Upper lobe of right lung (tissue), 1 donor: ENCODE results near the gene SNX33. TPM values are rescaled to one million over a fixed set of nuclear protein-coding genes. Genes with fewer than 3 reads are reported as not detected.

Source experiments
- ATAC-seq: fragments of 200-7000 bp; cut with Tn5 transposase; one replicate; pipeline ENCODE4 v1.9.1; 2020; ENCODE audit warnings: mild to moderate bottlenecking, moderate library complexity
- DNase-seq: peaks from one replicate; pipeline ENCODE4 v3.0.0-alpha.2; 2020
- H3K27ac ChIP-seq: fragments of 200-600 bp; one replicate; pipeline ENCODE4 v1.8.0; 2022
- H3K27me3 ChIP-seq: fragments of 200-600 bp; one replicate; pipeline ENCODE4 v1.8.0; 2022; ENCODE audit warnings: mild to moderate bottlenecking
- H3K36me3 ChIP-seq: fragments of 200-600 bp; one replicate; pipeline ENCODE4 v1.8.0; 2022
- H3K4me1 ChIP-seq: fragments of 200-600 bp; one replicate; pipeline ENCODE4 v1.8.0; 2022
- H3K4me3 ChIP-seq: fragments of 200-600 bp; one replicate; pipeline ENCODE4 v1.8.0; 2022; ENCODE audit warnings: mild to moderate bottlenecking
- H3K9me3 ChIP-seq: fragments of 200-600 bp; one replicate; pipeline ENCODE4 v1.8.0; 2022
- CTCF ChIP-seq: fragments of 200-600 bp; IDR thresholded peaks from one replicate; pipeline ENCODE4 v1.8.0; 2022; ENCODE audit warnings: antibody characterized with exemption
- intact Hi-C: fragments of 100-400 bp; cut with DNase I; formaldehyde crosslinking; loops from one replicate; pipeline ENCODE4 v1.11.0; 2022
- total RNA-seq: library from RNA; stranded (reverse); fragmentation: NEBNext Ultra II Directional; extraction: Animal tissue kit (Norgen Biotek cat#: 25700); gene quantifications from one replicate; pipeline ENCODE4 v1.2.1, GENCODE V29; 2021
- donor health status: DM: no; HTN: yes; CAD: no; lungs with severe emphysema.

The SNX33 gene
- total RNA-seq, 1 donor from 2014 or later: 31.0 TPM

- H3K27me3 ChIP-seq: no peaks in the 10 kb centered on the region
- no peak overlapping the region for H3K4me3 ChIP-seq
- peaks cover 35% of the 10 kb centered on the region for H3K36me3 ChIP-seq
- no peak for ATAC-seq
- H3K27ac ChIP-seq: no peak overlapping the region
- intact Hi-C loops: no loop called here
- H3K4me1 ChIP-seq: peaks cover 52% of the 10 kb centered on the region
- peak; percentile 52 for DNase-seq
- no peaks in the 10 kb centered on the region for H3K9me3 ChIP-seq
- no peak for TF ChIP-seq CTCF
Observed at GRCh38 chr15:75656813-75657212, 9.1 kb downstream of the SNX33 start.

- H3K27me3 ChIP-seq: no peaks in the 10 kb centered on the region
- H3K27ac ChIP-seq: peak overlapping the region; percentile 89
- peaks cover 35% of the 10 kb centered on the region for H3K36me3 ChIP-seq
- intact Hi-C loops: no loop called here
- no peak overlapping the region for H3K4me3 ChIP-seq
- H3K9me3 ChIP-seq: no peaks in the 10 kb centered on the region
- no peak for TF ChIP-seq CTCF
- peaks cover 37% of the 10 kb centered on the region for H3K4me1 ChIP-seq
- ATAC-seq: no peak
- no peak for DNase-seq
Observed at GRCh38 chr15:75659141-75659771, 11.5 kb downstream of the SNX33 start.

GRCh38 chr15:75659928-75660645, 12.4 kb downstream of the SNX33 start:
- peak overlapping the region; percentile 89 for H3K27ac ChIP-seq
- no peak for DNase-seq
- no peak for TF ChIP-seq CTCF
- intact Hi-C loops: no loop called here
- H3K9me3 ChIP-seq: no peaks in the 10 kb centered on the region
- peaks cover 34% of the 10 kb centered on the region for H3K36me3 ChIP-seq
- H3K4me3 ChIP-seq: no peak overlapping the region
- no peaks in the 10 kb centered on the region for H3K27me3 ChIP-seq
- H3K4me1 ChIP-seq: peaks cover 34% of the 10 kb centered on the region
- no peak for ATAC-seq

GRCh38 chr15:75661100-75661755, 13.5 kb downstream of the SNX33 start:
- Histone ChIP-seq H3K4me3 (no peak overlapping the region), H3K4me1 (peaks cover 38% of the 10 kb centered on the region), H3K27me3 (no peaks in the 10 kb centered on the region), H3K9me3 (no peaks in the 10 kb centered on the region), H3K36me3 (peaks cover 31% of the 10 kb centered on the region), H3K27ac (peak overlapping the region; percentile 89)
- ATAC-seq (peak; percentile 90), DNase-seq (peak; percentile 94)
- intact Hi-C loops: no loop called here
- no peak for TF ChIP-seq CTCF

- H3K4me1 ChIP-seq: peaks cover 43% of the 10 kb centered on the region
- H3K27ac ChIP-seq: peak overlapping the region; percentile 89
- DNase-seq: no peak
- H3K36me3 ChIP-seq: peaks cover 26% of the 10 kb centered on the region
- no peak overlapping the region for H3K4me3 ChIP-seq
- no peak for ATAC-seq
- H3K27me3 ChIP-seq: no peaks in the 10 kb centered on the region
- no peak for TF ChIP-seq CTCF
- intact Hi-C loops: no loop called here
- H3K9me3 ChIP-seq: no peaks in the 10 kb centered on the region
Observed at GRCh38 chr15:75661756-75662140, 14.0 kb downstream of the SNX33 start.
